Erythroblast (primary cell): ENCODE results near the gene CLDN22.

Experiments
- GATA1 ChIP-seq: IDR thresholded peaks from 2 replicates; pipeline ENCODE4 v1.6.1; 2011; ENCODE audit warnings: low read depth, mild to moderate bottlenecking, control low read depth, low read length, moderate library complexity
- POLR2A ChIP-seq: IDR thresholded peaks from 2 replicates; pipeline ENCODE4 v1.6.1; 2011; ENCODE audit warnings: mild to moderate bottlenecking, low read length

DNA sequence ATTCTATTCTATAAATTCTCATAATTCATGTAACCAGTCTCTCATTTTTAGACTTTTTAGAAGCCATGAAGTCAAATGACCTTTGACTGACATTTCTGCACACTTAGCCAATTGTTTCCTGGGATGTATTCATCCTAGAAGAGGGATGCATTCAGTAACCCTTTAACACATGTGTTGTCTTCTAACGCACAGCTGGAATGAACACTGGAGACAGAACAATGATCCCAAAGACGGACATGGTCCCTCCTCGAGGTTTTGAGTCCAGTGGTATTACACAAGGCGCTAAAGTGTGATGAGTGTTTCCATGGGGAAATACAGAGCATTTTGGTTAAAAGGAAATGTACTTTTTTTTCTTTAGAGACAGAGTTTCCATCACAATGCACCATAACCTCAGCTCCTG lies 42.0 kb upstream of the CLDN22 start:
- TF ChIP-seq POLR2A = no peak
- no peak for TF ChIP-seq GATA1
